Fibroblast of lung (primary cell): ENCODE data around the gene SERPINB6.

ENCODE experiments used
- CTCF ChIP-seq, 2 donors: IDR thresholded peaks in 1 of 2; conservative IDR thresholded peaks in 1 of 2; 1 replicate in 1 of 2; 2 replicates in 1 of 2; pipeline ENCODE4 v1.5.1; 2011 to 2012; ENCODE audit warnings: low read length in 2 of 2, control low read depth in 1 of 2, inconsistent platforms in 1 of 2, low read depth in 1 of 2, mild to moderate bottlenecking in 1 of 2
- EZH2 ChIP-seq: IDR thresholded peaks from 2 replicates; pipeline ENCODE4 v1.5.1; 2012; ENCODE audit warnings: low read length, control low read depth, mild to moderate bottlenecking; ENCODE audit errors: missing control alignments

- TF ChIP-seq CTCF (conservative IDR thresholded peaks at IDR 0.05 in 1 of 2, IDR thresholded peaks at IDR 0.05 in 1 of 2; ENCODE audit: low read depth in 1 of 2, low read length in 2 of 2) (no peak), EZH2 (no peak)
Observed at GRCh38 chr6:2963756-2964155, 7.6 kb downstream of the SERPINB6 start.
